Vagina (tissue), 2 donors: ENCODE data around the gene EMC10. TPM values are rescaled to one million over a fixed set of nuclear protein-coding genes. Genes with fewer than 3 reads are reported as not detected.

Experiments used
- DNase-seq, 2 donors: peaks; one replicate each; pipeline ENCODE4 v3.0.0-alpha.2; 2017; ENCODE audit errors: extremely low spot score in 2 of 2
- H3K27ac ChIP-seq: fragments of 200-600 bp; sonication (generic); one replicate; pipeline ENCODE4 v1.5.1; 2019
- H3K27me3 ChIP-seq: fragments of 200-600 bp; sonication (generic); one replicate; pipeline ENCODE4 v1.5.1; 2019
- H3K36me3 ChIP-seq, 2 donors: fragments of 200-600 bp; sonication (generic); one replicate each; pipeline ENCODE4 v1.5.1; 2017 to 2019
- H3K4me1 ChIP-seq: fragments of 200-600 bp; sonication (generic); one replicate; pipeline ENCODE4 v1.5.1; 2019
- H3K4me3 ChIP-seq, 2 donors: fragments of 200-600 bp; sonication (generic); 1 replicate in 1 of 2; 2 replicates in 1 of 2; pipeline ENCODE4 v1.5.1; 2016 to 2019
- H3K9me3 ChIP-seq: fragments of 200-600 bp; sonication (generic); one replicate; pipeline ENCODE4 v1.5.1; 2019
- POLR2A ChIP-seq, 2 donors: fragments of 450-650 bp; IDR thresholded peaks; one replicate each; pipeline ENCODE4 v1.6.1; 2017; ENCODE audit warnings: antibody characterized with exemption in 2 of 2, mild to moderate bottlenecking in 2 of 2, moderate library complexity in 2 of 2
- POLR2AphosphoS5 ChIP-seq, 2 donors: sonication (generic); formaldehyde crosslinking; IDR thresholded peaks; one replicate each; pipeline ENCODE4 v1.9.0; 2017; ENCODE audit warnings: antibody characterized with exemption in 2 of 2, mild to moderate bottlenecking in 2 of 2, low read depth in 1 of 2; ENCODE audit not compliant: insufficient read depth in 1 of 2
- intact Hi-C: fragments of 100-400 bp; cut with DNase I; formaldehyde crosslinking; loops from one replicate; pipeline ENCODE4 v1.15.1; 2023
- total RNA-seq: library from RNA; depleted of rRNA; stranded (reverse); fragments of >200 nt; gene quantifications from one replicate; pipeline ENCODE4 v1.2.3, GENCODE V29; 2016
- TF ChIP-seq, protein P1 (sequence below), 3 experiments: fragments of 450-650 bp in 2 of 3; fragments of 200-600 bp in 1 of 3; sonication (generic) in 1 of 3; IDR thresholded peaks; one replicate each; pipeline ENCODE4 v1.5.1; 2017 to 2019; ENCODE audit warnings: antibody characterized with exemption in 3 of 3, mild to moderate bottlenecking in 2 of 3, moderate library complexity in 2 of 3

The EMC10 gene
- total RNA-seq, 1 donor from 2014 or later: 33.1 TPM

- H3K4me3 ChIP-seq: no peak overlapping the region
- DNase-seq: no peak
- intact Hi-C loops: no loop called here
- TF ChIP-seq POLR2A (IDR thresholded peaks at IDR 0.05) (no peak), POLR2AphosphoS5 (IDR thresholded peaks at IDR 0.05; ENCODE audit: insufficient read depth in 1 of 2, low read depth in 1 of 2) (no peak)
- TF ChIP-seq, protein P1, sequence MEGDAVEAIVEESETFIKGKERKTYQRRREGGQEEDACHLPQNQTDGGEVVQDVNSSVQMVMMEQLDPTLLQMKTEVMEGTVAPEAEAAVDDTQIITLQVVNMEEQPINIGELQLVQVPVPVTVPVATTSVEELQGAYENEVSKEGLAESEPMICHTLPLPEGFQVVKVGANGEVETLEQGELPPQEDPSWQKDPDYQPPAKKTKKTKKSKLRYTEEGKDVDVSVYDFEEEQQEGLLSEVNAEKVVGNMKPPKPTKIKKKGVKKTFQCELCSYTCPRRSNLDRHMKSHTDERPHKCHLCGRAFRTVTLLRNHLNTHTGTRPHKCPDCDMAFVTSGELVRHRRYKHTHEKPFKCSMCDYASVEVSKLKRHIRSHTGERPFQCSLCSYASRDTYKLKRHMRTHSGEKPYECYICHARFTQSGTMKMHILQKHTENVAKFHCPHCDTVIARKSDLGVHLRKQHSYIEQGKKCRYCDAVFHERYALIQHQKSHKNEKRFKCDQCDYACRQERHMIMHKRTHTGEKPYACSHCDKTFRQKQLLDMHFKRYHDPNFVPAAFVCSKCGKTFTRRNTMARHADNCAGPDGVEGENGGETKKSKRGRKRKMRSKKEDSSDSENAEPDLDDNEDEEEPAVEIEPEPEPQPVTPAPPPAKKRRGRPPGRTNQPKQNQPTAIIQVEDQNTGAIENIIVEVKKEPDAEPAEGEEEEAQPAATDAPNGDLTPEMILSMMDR (IDR thresholded peaks at IDR 0.05): no peak
- no peak overlapping the region for H3K27ac ChIP-seq
- peaks cover 14% of the 10 kb centered on the region for H3K4me1 ChIP-seq
- no peaks in the 10 kb centered on the region for H3K27me3 ChIP-seq
- H3K9me3 ChIP-seq: no peaks in the 10 kb centered on the region
- H3K36me3 ChIP-seq: peaks cover 0 to 38% of the 10 kb centered on the region in 2 donors
Observed at GRCh38 chr19:50482271-50482855, 6.1 kb downstream of the EMC10 start.

GRCh38 chr19:50482916-50483315, 6.6 kb downstream of the EMC10 start:
- DNase-seq: no peak
- no peak overlapping the region for H3K27ac ChIP-seq
- peaks cover 0 to 38% of the 10 kb centered on the region in 2 donors for H3K36me3 ChIP-seq
- no peaks in the 10 kb centered on the region for H3K27me3 ChIP-seq
- intact Hi-C loops: no loop called here
- H3K4me3 ChIP-seq: no peak overlapping the region
- H3K9me3 ChIP-seq: no peaks in the 10 kb centered on the region
- TF ChIP-seq, protein P1 (IDR thresholded peaks at IDR 0.05): no peak
- no peak for TF ChIP-seq POLR2AphosphoS5 (IDR thresholded peaks at IDR 0.05; ENCODE audit: insufficient read depth in 1 of 2, low read depth in 1 of 2)
- no peak for TF ChIP-seq POLR2A (IDR thresholded peaks at IDR 0.05)
- peaks cover 9% of the 10 kb centered on the region for H3K4me1 ChIP-seq

- H3K4me3 ChIP-seq: no peak overlapping the region
- H3K27me3 ChIP-seq: no peaks in the 10 kb centered on the region
- no peaks in the 10 kb centered on the region for H3K9me3 ChIP-seq
- TF ChIP-seq POLR2AphosphoS5 (IDR thresholded peaks at IDR 0.05; ENCODE audit: insufficient read depth in 1 of 2, low read depth in 1 of 2) (no peak), POLR2A (IDR thresholded peaks at IDR 0.05) (no peak)
- TF ChIP-seq, protein P1 (IDR thresholded peaks at IDR 0.05): no peak
- no peaks in the 10 kb centered on the region for H3K4me1 ChIP-seq
- H3K27ac ChIP-seq: no peak overlapping the region
- H3K36me3 ChIP-seq: peaks cover 0 to 25% of the 10 kb centered on the region in 2 donors
- intact Hi-C loops: no loop called here
- no peak for DNase-seq
Observed at GRCh38 chr19:50485284-50485955, 9.1 kb downstream of the EMC10 start.

GRCh38 chr19:50486823-50487515, 10.7 kb downstream of the EMC10 start:
- Histone ChIP-seq H3K27me3 (no peaks in the 10 kb centered on the region), H3K9me3 (no peaks in the 10 kb centered on the region), H3K36me3 (peaks cover 0 to 9% of the 10 kb centered on the region in 2 donors), H3K4me3 (no peak overlapping the region), H3K27ac (no peak overlapping the region), H3K4me1 (no peaks in the 10 kb centered on the region)
- no peak for DNase-seq
- intact Hi-C loops: no loop called here
- TF ChIP-seq, protein P1 (IDR thresholded peaks at IDR 0.05): no peak
- TF ChIP-seq POLR2A (IDR thresholded peaks at IDR 0.05) (no peak), POLR2AphosphoS5 (IDR thresholded peaks at IDR 0.05; ENCODE audit: insufficient read depth in 1 of 2, low read depth in 1 of 2) (no peak)
